CD4-positive, alpha-beta T cell treated with Interferon gamma for 1 hour (primary cell): ENCODE measurements around the gene SBF2.

Experiments used
- DNase-seq: peaks from one replicate; pipeline ENCODE4 v3.0.0-alpha.2; 2020

The SBF2 gene

DNA sequence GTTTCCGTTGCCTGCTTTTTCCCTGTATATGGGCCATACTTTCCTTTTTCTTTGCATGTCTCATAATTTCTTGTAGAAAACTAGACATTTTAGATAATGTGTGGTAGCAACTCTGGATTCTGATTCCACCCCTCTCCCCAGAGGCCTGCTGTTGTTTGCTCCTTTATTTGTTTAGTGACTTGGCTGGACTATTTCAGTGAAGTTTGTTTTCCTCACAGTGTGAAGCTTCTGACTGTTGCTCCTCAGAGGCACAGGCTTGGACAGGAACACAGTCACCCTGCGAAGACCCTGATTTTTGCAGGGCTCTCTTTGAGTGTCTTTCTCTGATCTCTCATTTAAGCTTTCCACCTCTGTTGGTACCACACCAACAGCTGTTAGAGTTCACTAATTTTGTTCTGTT lies 557.7 kb downstream of the SBF2 start:
- DNase-seq = no peak

GRCh38 chr11:9735919-9736318 lies 558.1 kb downstream of the SBF2 start:
- no peak for DNase-seq

GRCh38 chr11:9735236-9735635 lies 558.8 kb downstream of the SBF2 start:
- no peak for DNase-seq

DNA sequence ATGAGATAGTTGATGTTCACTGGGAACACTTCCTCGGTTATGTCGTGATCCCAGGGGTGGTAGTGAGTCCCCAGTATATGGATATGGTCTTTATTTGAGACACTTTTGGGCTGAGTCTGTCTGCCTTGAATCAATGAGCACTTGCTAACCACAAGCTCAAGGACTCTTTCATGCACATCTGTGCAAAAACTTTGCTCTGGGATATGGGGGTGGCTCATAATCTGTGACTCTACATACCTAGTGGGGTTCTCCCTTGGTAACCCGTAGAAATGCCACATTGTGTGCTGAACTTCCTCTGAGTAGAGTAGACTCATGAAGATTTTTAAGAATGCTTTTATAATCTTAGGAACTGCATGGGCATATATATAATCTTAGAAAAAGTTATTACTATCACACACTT lies 560.8 kb downstream of the SBF2 start:
- no peak for DNase-seq

- DNase-seq = no peak
Observed at GRCh38 chr11:9732453-9732852, 561.6 kb downstream of the SBF2 start.

GRCh38 chr11:9731256-9731655 lies 562.8 kb downstream of the SBF2 start:
- no peak for DNase-seq
